Esophagus squamous epithelium (tissue), 5 donors: ENCODE data around the gene RNASEL. TPM values are rescaled to one million over a fixed set of nuclear protein-coding genes. Genes with fewer than 3 reads are reported as not detected.

Experiments used
- DNase-seq: peaks from one replicate; lab custom pipeline; 2025; lab: John Stamatoyannopoulos, UW
- H3K27ac ChIP-seq, 4 donors: fragments of 200-600 bp; sonication (generic); one replicate each; pipeline ENCODE4 v1.5.1; 2016 to 2019; ENCODE audit warnings: mild to moderate bottlenecking in 1 of 4
- H3K27me3 ChIP-seq, 4 donors: fragments of 200-600 bp; sonication (generic); 1 replicate in 3 of 4; 2 replicates in 1 of 4; pipeline versions ENCODE4 v1.5.1 to v1.6.0; 2017 to 2021; ENCODE audit warnings: antibody characterized with exemption in 1 of 4
- H3K36me3 ChIP-seq, 3 donors: fragments of 200-600 bp; sonication (generic); one replicate each; pipeline ENCODE4 v1.5.1; 2016 to 2019
- H3K4me1 ChIP-seq, 3 donors: fragments of 200-600 bp; sonication (generic); one replicate each; pipeline ENCODE4 v1.5.1; 2017 to 2019
- H3K4me3 ChIP-seq, 4 donors: fragments of 200-600 bp; sonication (generic); 1 replicate in 3 of 4; 2 replicates in 1 of 4; pipeline ENCODE4 v1.5.1; 2016 to 2019; ENCODE audit warnings: mild to moderate bottlenecking in 2 of 4, moderate library complexity in 1 of 4
- H3K9me3 ChIP-seq, 3 donors: fragments of 200-600 bp; sonication (generic); one replicate each; pipeline ENCODE4 v1.5.1; 2016 to 2019
- POLR2A ChIP-seq, 4 donors: fragments of 450-650 bp; IDR thresholded peaks; one replicate each; pipeline ENCODE4 v1.6.1; 2017; ENCODE audit warnings: antibody characterized with exemption in 4 of 4, mild to moderate bottlenecking in 4 of 4, moderate library complexity in 3 of 4
- WGBS, 2 donors: methylation state at CpG; one replicate each; pipeline ENCODE4 v1.1.5; 2018; 5-methylcytosine and 5-hydroxymethylcytosine counted together
- intact Hi-C: fragments of 100-400 bp; cut with DNase I; formaldehyde crosslinking; loops from one replicate; pipeline ENCODE4 v1.15.0; 2022
- total RNA-seq, 4 donors: library from RNA; depleted of rRNA; stranded (reverse); fragments of >200 nt; gene quantifications; one replicate each; pipeline ENCODE4 v1.1.0, GENCODE V29; 2016
- TF ChIP-seq, protein P1 (sequence below), 6 experiments: fragments of 450-650 bp in 4 of 6; fragments of 200-600 bp in 2 of 6; sonication (generic) in 2 of 6; IDR thresholded peaks; one replicate each; pipeline ENCODE4 v1.5.1; 2016 to 2019; ENCODE audit warnings: antibody characterized with exemption in 6 of 6, mild to moderate bottlenecking in 4 of 6, moderate library complexity in 4 of 6
- donor health status: DM: yes; HTN: yes; CAD: no.

RNASEL gene
- total RNA-seq, 4 donors from 2014 or later: 5.6 to 9.5 (median 7.5) TPM

DNA sequence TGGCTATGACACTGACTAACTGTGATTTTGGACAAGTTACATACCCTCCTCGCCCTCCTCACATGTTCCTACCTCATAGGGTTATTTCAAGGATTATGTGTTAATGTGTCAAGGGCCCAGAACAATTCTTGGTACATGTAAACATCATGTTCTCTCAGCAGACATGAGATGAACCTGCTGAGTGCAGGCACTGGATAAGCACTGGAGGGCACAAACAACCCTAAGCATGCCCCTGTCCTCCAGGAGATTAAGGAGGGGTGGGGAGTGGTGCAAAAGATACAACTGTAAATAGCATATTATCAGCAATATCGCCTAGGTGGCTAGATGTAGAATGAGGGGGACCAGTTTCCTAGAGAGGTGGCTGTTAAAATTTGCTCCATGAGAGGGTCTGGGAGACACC, 32.9 kb upstream of the RNASEL start:
- 84 to 94% methylated on average over 2 of the region's 2 CpGs for WGBS, 2 donors
- intact Hi-C loops: no loop called here

DNA sequence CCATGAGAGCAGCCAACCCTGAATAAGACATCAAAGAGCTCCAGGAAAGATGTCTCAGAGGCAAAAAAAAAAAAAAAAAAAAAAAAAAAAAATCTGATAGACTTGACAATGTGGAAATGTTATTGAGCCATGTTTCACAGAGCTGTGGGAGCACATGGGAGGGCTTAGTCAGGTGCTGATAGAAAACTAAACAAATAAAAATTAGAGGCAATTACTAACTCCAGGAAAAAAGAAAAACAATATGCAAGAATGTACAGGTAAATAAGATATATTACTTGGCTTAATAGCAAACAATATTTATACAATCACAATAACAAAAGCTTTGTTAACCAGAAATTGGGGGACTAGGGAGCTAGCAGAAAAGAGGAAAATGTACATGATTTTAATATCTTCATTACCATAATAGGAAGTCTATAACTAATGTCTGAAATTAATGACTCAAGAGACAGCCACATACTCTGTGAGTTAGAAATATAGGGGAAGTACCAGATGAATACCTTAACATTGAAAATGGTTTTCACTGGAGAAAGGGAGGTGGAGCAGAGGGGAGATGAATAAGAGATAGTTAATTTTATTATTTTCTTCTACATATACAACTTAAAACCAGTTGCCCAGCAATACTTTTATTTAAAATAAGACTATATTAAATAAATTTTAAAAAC, 32.0 kb upstream of the RNASEL start:
- Histone ChIP-seq H3K4me1 (peaks cover 5 to 35% (median 7%) of the 10 kb centered on the region in 3 donors), H3K36me3 (no peaks in the 10 kb centered on the region), H3K27ac (no peak overlapping the region), H3K9me3 (no peaks in the 10 kb centered on the region), H3K4me3 (no peak overlapping the region), H3K27me3 (no peaks in the 10 kb centered on the region)
- intact Hi-C loops: no loop called here
- TF ChIP-seq POLR2A (IDR thresholded peaks at IDR 0.05): no peak
- TF ChIP-seq, protein P1, sequence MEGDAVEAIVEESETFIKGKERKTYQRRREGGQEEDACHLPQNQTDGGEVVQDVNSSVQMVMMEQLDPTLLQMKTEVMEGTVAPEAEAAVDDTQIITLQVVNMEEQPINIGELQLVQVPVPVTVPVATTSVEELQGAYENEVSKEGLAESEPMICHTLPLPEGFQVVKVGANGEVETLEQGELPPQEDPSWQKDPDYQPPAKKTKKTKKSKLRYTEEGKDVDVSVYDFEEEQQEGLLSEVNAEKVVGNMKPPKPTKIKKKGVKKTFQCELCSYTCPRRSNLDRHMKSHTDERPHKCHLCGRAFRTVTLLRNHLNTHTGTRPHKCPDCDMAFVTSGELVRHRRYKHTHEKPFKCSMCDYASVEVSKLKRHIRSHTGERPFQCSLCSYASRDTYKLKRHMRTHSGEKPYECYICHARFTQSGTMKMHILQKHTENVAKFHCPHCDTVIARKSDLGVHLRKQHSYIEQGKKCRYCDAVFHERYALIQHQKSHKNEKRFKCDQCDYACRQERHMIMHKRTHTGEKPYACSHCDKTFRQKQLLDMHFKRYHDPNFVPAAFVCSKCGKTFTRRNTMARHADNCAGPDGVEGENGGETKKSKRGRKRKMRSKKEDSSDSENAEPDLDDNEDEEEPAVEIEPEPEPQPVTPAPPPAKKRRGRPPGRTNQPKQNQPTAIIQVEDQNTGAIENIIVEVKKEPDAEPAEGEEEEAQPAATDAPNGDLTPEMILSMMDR (IDR thresholded peaks at IDR 0.05): no peak
- DNase-seq: no peak

More for the DNA sequence above, 32.9 kb upstream of the RNASEL start:
- no peaks in the 10 kb centered on the region for H3K27me3 ChIP-seq
- H3K9me3 ChIP-seq: no peaks in the 10 kb centered on the region
- H3K36me3 ChIP-seq: no peaks in the 10 kb centered on the region
- H3K4me3 ChIP-seq: no peak overlapping the region
- TF ChIP-seq, protein P1 (IDR thresholded peaks at IDR 0.05): no peak
- TF ChIP-seq POLR2A (IDR thresholded peaks at IDR 0.05): no peak
- DNase-seq: no peak
- peaks cover 0 to 35% (median 0%) of the 10 kb centered on the region in 3 donors for H3K4me1 ChIP-seq
- H3K27ac ChIP-seq: no peak overlapping the region

GRCh38 chr1:182617734-182618351, 28.8 kb upstream of the RNASEL start:
- Histone ChIP-seq H3K27ac (peak overlapping the region in 1 of 4 donors; percentile 16), H3K36me3 (no peaks in the 10 kb centered on the region), H3K27me3 (peaks cover 0 to 7% (median 0%) of the 10 kb centered on the region in 4 donors), H3K4me3 (no peak overlapping the region), H3K4me1 (peaks cover 12 to 42% (median 18%) of the 10 kb centered on the region in 3 donors), H3K9me3 (no peaks in the 10 kb centered on the region)
- intact Hi-C loops: no loop called here
- TF ChIP-seq, protein P1 (IDR thresholded peaks at IDR 0.05): no peak
- no peak for TF ChIP-seq POLR2A (IDR thresholded peaks at IDR 0.05)
- no peak for DNase-seq
- WGBS, 2 donors: 41 to 43% methylated on average over 5 to 6 of the region's 6 CpGs

DNA sequence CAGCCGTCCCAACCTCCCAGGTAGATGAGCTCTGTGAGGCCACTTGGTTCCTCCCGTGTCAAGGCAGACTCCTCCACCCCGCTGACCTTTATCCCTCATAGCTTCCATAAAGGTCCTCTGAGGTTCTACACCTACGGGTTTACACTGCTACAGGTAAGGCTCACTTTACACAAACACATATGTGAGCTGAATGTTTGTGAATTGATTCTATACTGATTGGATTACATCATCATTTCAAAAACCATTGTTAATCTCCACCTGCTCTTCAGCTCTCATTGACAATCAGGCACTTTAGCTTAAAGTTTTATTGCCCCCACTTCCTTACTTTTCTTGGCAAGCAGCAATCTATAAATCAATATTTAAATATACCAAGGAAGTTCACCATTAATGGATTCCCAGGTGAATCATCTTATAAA, 28.0 kb upstream of the RNASEL start:
- peaks cover 12 to 42% (median 18%) of the 10 kb centered on the region in 3 donors for H3K4me1 ChIP-seq
- H3K9me3 ChIP-seq: no peaks in the 10 kb centered on the region
- intact Hi-C loops: no loop called here
- no peaks in the 10 kb centered on the region for H3K36me3 ChIP-seq
- no peak overlapping the region for H3K27ac ChIP-seq
- no peak overlapping the region for H3K4me3 ChIP-seq
- TF ChIP-seq, protein P1 (IDR thresholded peaks at IDR 0.05): no peak
- TF ChIP-seq POLR2A (IDR thresholded peaks at IDR 0.05): no peak
- DNase-seq: no peak
- H3K27me3 ChIP-seq: peaks cover 0 to 15% (median 0%) of the 10 kb centered on the region in 4 donors
- 75 to 79% methylated on average over 4 of the region's 4 CpGs for WGBS, 2 donors
